Upper lobe of left lung (tissue), 4 donors: ENCODE results near the gene DUSP2.

Source experiments
- EP300 ChIP-seq, 4 donors: sonication (generic); formaldehyde crosslinking; IDR thresholded peaks; one replicate each; pipeline ENCODE4 v1.5.1; 2017; ENCODE audit warnings: antibody characterized with exemption in 4 of 4, control low read depth in 2 of 4
- POLR2A ChIP-seq, 4 donors: fragments of 450-650 bp; IDR thresholded peaks; one replicate each; pipeline ENCODE4 v1.5.1; 2016 to 2017; ENCODE audit warnings: antibody characterized with exemption in 4 of 4, mild to moderate bottlenecking in 2 of 4
- TF ChIP-seq, protein P1 (sequence below), 6 experiments: fragments of 450-650 bp in 4 of 6; fragments of 200-600 bp in 2 of 6; sonication (generic) in 2 of 6; IDR thresholded peaks; one replicate each; pipeline ENCODE4 v1.5.1; 2016 to 2019; ENCODE audit warnings: antibody characterized with exemption in 6 of 6

DNA sequence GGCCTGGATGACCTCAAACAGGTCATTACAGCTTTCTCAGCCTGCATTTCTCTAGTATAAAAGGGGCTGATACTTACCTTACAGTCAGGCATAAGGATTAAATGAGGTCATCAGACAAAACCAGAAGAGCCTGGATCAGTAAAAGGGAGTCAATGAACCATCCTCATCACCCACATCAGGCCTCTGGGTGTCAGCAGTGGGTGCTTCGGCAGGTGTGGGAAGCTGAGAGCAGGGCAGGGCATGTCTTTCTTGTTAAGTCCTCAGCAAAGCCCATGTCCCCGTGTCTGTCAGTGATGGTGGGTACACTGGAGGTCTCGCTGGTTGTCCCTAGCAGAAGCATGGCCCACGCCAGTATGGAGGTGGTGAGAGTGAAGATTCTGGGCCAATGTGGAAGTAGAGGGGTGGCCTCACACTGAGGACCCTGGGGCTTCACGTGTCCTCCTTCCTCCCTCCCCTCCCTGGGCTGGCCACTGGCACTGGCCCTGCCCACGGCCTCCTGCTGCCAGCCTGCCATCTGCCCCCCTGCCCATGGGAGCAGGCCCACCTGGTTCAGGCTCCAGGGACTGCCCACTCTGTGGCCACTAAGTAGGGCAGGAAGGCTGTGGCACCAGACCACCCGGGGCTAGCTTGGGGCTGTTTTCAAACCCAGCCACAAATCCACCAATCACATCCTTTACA lies 33.3 kb downstream of the DUSP2 start:
- TF ChIP-seq, protein P1, sequence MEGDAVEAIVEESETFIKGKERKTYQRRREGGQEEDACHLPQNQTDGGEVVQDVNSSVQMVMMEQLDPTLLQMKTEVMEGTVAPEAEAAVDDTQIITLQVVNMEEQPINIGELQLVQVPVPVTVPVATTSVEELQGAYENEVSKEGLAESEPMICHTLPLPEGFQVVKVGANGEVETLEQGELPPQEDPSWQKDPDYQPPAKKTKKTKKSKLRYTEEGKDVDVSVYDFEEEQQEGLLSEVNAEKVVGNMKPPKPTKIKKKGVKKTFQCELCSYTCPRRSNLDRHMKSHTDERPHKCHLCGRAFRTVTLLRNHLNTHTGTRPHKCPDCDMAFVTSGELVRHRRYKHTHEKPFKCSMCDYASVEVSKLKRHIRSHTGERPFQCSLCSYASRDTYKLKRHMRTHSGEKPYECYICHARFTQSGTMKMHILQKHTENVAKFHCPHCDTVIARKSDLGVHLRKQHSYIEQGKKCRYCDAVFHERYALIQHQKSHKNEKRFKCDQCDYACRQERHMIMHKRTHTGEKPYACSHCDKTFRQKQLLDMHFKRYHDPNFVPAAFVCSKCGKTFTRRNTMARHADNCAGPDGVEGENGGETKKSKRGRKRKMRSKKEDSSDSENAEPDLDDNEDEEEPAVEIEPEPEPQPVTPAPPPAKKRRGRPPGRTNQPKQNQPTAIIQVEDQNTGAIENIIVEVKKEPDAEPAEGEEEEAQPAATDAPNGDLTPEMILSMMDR (IDR thresholded peaks at IDR 0.05): no peak
- TF ChIP-seq EP300 (IDR thresholded peaks at IDR 0.05): no peak
- no peak for TF ChIP-seq POLR2A (IDR thresholded peaks at IDR 0.05)
